HG02610 (cell line): ENCODE results near the gene ZIC1.

Experiments
- ATAC-seq: cut with Tn5 transposase; IDR thresholded peaks from one replicate; pipeline ENCODE4 v1.9.1; 2021; ENCODE audit warnings: mild to moderate bottlenecking, moderate library complexity; ENCODE audit not compliant: unreplicated experiment

ZIC1 gene

GRCh38 chr3:147394884-147395225 is 14.3 kb upstream of the ZIC1 start:
- no peak for ATAC-seq

GRCh38 chr3:147395899-147396711 is 13.1 kb upstream of the ZIC1 start:
- no peak for ATAC-seq

- no peak for ATAC-seq
Observed at GRCh38 chr3:147396712-147397046, 12.5 kb upstream of the ZIC1 start.

- ATAC-seq: no peak
Observed at GRCh38 chr3:147397155-147397874, 11.8 kb upstream of the ZIC1 start.

- no peak for ATAC-seq
Observed at GRCh38 chr3:147397875-147398812, 11.0 kb upstream of the ZIC1 start.

- ATAC-seq: no peak
Observed at GRCh38 chr3:147398813-147399534, 10.2 kb upstream of the ZIC1 start.

- ATAC-seq: no peak
Observed at GRCh38 chr3:147400111-147400510, 9.1 kb upstream of the ZIC1 start.

GRCh38 chr3:147400999-147401398 is 8.2 kb upstream of the ZIC1 start:
- ATAC-seq: no peak

GRCh38 chr3:147401421-147401820 is 7.7 kb upstream of the ZIC1 start:
- ATAC-seq: no peak

GRCh38 chr3:147402159-147402558 is 7.0 kb upstream of the ZIC1 start:
- no peak for ATAC-seq

- no peak for ATAC-seq
Observed at GRCh38 chr3:147403511-147403910, 5.7 kb upstream of the ZIC1 start.

GRCh38 chr3:147404000-147404799 is 5.0 kb upstream of the ZIC1 start:
- no peak for ATAC-seq

- ATAC-seq: no peak
Observed at GRCh38 chr3:147404800-147405230, 4.3 kb upstream of the ZIC1 start.

GRCh38 chr3:147405231-147406027 is 3.7 kb upstream of the ZIC1 start:
- no peak for ATAC-seq

GRCh38 chr3:147406028-147406931 is 2.9 kb upstream of the ZIC1 start, which contains the start of gene ZIC4:
Gene ZIC4, minus strand, starts transcription at chr3:147406543. Its CDS starts 3,746 bp downstream, at chr3:147402797.
- ATAC-seq: no peak

GRCh38 chr3:147407114-147407497 is 2.1 kb upstream of the ZIC1 start:
- no peak for ATAC-seq

GRCh38 chr3:147407498-147408187 is 1.5 kb upstream of the ZIC1 start:
- ATAC-seq: no peak
